Hepatocyte (in vitro differentiated cells): ENCODE measurements around the gene CCDC110.

Experiments used
- CTCF ChIP-seq: fragments of 200-600 bp; sonication (generic); IDR thresholded peaks from 2 replicates; pipeline ENCODE4 v1.5.1; 2016; ENCODE audit warnings: antibody characterized with exemption, mild to moderate bottlenecking; ENCODE audit not compliant: poor library complexity
- EZH2 ChIP-seq: fragments of 200-600 bp; sonication (generic); IDR thresholded peaks from 2 replicates; pipeline ENCODE4 v1.6.1; 2016; ENCODE audit warnings: antibody characterized with exemption, mild to moderate bottlenecking, borderline replicate concordance

GRCh38 chr4:185464183-185464582 is 7.3 kb downstream of the CCDC110 start:
- TF ChIP-seq CTCF (no peak), EZH2 (no peak)
